Measurements from ENCODE around the gene TPSD1. TPM values are rescaled to one million over a fixed set of nuclear protein-coding genes. Genes with fewer than 3 reads are reported as not detected.

TPSD1 gene
- total and polyA plus RNA-seq, 2 experiments from 2014 or later: 0.17 TPM; not detected in 1

DNA sequence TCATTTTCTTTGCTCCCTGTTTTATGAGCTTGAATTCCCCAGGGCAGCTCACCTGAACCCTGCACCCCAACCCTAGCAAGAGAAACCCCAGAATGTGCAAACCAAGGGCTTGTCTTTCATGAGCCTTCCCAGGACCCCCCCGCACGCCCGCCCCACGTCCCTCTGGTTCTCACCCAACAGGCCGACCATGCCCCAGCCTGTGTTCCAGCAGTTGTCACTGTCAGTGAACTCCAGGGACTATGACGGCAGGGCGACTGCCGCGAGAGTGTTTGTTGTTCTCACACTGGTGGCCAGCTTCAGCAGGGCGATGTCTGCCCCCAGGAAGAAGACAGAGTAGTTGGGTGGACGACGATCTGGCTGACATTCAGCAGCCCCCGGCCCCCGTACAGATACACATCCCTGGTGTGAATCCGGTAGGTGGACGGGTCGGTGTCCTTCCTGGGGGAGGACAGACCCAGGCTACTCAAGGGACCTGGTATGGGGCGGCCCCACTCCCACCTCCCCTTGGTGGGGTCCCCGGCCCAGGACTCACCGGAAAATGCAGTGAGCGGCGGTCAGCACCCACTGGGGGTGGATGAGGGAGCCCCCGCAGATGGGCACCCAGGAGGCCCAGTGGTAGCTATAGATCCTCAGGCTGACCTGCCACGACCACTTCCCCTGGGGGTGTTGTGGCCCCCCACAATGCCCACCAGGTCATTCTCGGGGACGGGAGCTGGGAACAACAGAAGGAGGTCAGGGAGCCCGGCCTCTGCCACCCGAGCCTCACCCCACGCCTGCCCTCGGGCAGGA, 20.1 kb downstream of the TPSD1 start:
- H4K20me1 ChIP-seq (replicated peaks; ENCODE audit: insufficient read depth): no peaks in the 10 kb centered on the region
- no peaks in the 10 kb centered on the region for H3K79me2 ChIP-seq (replicated peaks; ENCODE audit: insufficient read depth)
- no peak for DNase-seq (ENCODE audit: low spot score)
- peaks cover 5% of the 10 kb centered on the region; the same call in 1 of the 3 replicates for H3K36me3 Mint-ChIP-seq (ENCODE audit: low read depth)
- no peak overlapping the region for H2AFZ ChIP-seq
- H3K4me1 ChIP-seq (ENCODE audit: insufficient read depth): peaks cover 6% of the 10 kb centered on the region; the same call in 1 of the 2 replicates
- TF ChIP-seq CREB1 (CRISPR knock-in tag; IDR thresholded peaks at IDR 0.05; ENCODE audit: low read depth) (no peak), STAT1 (IDR thresholded peaks at IDR 0.05; ENCODE audit: unreplicated experiment) (no peak), EZH2 (IDR thresholded peaks at IDR 0.05; ENCODE audit: low read depth, unreplicated experiment) (no peak), JUNB (IDR thresholded peaks at IDR 0.05; ENCODE audit: unreplicated experiment) (no peak), POLR2AphosphoS5 (IDR thresholded peaks at IDR 0.05; ENCODE audit: low read depth) (no peak)
- TF ChIP-seq, protein P1, sequence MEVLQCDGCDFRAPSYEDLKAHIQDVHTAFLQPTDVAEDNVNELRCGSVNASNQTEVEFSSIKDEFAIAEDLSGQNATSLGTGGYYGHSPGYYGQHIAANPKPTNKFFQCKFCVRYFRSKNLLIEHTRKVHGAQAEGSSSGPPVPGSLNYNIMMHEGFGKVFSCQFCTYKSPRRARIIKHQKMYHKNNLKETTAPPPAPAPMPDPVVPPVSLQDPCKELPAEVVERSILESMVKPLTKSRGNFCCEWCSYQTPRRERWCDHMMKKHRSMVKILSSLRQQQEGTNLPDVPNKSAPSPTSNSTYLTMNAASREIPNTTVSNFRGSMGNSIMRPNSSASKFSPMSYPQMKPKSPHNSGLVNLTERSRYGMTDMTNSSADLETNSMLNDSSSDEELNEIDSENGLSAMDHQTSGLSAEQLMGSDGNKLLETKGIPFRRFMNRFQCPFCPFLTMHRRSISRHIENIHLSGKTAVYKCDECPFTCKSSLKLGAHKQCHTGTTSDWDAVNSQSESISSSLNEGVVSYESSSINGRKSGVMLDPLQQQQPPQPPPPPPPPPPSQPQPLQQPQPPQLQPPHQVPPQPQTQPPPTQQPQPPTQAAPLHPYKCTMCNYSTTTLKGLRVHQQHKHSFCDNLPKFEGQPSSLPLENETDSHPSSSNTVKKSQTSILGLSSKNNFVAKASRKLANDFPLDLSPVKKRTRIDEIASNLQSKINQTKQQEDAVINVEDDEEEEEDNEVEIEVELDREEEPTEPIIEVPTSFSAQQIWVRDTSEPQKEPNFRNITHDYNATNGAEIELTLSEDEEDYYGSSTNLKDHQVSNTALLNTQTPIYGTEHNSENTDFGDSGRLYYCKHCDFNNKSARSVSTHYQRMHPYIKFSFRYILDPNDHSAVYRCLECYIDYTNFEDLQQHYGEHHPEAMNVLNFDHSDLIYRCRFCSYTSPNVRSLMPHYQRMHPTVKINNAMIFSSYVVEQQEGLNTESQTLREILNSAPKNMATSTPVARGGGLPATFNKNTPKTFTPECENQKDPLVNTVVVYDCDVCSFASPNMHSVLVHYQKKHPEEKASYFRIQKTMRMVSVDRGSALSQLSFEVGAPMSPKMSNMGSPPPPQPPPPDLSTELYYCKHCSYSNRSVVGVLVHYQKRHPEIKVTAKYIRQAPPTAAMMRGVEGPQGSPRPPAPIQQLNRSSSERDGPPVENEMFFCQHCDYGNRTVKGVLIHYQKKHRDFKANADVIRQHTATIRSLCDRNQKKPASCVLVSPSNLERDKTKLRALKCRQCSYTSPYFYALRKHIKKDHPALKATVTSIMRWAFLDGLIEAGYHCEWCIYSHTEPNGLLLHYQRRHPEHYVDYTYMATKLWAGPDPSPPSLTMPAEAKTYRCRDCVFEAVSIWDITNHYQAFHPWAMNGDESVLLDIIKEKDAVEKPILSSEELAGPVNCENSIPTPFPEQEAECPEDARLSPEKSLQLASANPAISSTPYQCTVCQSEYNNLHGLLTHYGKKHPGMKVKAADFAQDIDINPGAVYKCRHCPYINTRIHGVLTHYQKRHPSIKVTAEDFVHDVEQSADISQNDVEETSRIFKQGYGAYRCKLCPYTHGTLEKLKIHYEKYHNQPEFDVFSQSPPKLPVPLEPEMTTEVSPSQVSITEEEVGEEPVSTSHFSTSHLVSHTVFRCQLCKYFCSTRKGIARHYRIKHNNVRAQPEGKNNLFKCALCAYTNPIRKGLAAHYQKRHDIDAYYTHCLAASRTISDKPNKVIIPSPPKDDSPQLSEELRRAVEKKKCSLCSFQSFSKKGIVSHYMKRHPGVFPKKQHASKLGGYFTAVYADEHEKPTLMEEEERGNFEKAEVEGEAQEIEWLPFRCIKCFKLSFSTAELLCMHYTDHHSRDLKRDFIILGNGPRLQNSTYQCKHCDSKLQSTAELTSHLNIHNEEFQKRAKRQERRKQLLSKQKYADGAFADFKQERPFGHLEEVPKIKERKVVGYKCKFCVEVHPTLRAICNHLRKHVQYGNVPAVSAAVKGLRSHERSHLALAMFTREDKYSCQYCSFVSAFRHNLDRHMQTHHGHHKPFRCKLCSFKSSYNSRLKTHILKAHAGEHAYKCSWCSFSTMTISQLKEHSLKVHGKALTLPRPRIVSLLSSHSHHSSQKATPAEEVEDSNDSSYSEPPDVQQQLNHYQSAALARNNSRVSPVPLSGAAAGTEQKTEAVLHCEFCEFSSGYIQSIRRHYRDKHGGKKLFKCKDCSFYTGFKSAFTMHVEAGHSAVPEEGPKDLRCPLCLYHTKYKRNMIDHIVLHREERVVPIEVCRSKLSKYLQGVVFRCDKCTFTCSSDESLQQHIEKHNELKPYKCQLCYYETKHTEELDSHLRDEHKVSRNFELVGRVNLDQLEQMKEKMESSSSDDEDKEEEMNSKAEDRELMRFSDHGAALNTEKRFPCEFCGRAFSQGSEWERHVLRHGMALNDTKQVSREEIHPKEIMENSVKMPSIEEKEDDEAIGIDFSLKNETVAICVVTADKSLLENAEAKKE (CRISPR knock-in tag; IDR thresholded peaks at IDR 0.05): no peak
- TF ChIP-seq, protein P2, sequence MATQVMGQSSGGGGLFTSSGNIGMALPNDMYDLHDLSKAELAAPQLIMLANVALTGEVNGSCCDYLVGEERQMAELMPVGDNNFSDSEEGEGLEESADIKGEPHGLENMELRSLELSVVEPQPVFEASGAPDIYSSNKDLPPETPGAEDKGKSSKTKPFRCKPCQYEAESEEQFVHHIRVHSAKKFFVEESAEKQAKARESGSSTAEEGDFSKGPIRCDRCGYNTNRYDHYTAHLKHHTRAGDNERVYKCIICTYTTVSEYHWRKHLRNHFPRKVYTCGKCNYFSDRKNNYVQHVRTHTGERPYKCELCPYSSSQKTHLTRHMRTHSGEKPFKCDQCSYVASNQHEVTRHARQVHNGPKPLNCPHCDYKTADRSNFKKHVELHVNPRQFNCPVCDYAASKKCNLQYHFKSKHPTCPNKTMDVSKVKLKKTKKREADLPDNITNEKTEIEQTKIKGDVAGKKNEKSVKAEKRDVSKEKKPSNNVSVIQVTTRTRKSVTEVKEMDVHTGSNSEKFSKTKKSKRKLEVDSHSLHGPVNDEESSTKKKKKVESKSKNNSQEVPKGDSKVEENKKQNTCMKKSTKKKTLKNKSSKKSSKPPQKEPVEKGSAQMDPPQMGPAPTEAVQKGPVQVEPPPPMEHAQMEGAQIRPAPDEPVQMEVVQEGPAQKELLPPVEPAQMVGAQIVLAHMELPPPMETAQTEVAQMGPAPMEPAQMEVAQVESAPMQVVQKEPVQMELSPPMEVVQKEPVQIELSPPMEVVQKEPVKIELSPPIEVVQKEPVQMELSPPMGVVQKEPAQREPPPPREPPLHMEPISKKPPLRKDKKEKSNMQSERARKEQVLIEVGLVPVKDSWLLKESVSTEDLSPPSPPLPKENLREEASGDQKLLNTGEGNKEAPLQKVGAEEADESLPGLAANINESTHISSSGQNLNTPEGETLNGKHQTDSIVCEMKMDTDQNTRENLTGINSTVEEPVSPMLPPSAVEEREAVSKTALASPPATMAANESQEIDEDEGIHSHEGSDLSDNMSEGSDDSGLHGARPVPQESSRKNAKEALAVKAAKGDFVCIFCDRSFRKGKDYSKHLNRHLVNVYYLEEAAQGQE (IDR thresholded peaks at IDR 0.05; ENCODE audit: unreplicated experiment): no peak
- H3K4me3 ChIP-seq: no peak overlapping the region
- H3K9me3 Mint-ChIP-seq: no peaks in the 10 kb centered on the region; the same call in 1 of the 3 replicates
- no peaks in the 10 kb centered on the region for H3K9me2 ChIP-seq (ENCODE audit: insufficient read depth)
- ATAC-seq: no peak
- no peak overlapping the region for H3K4me3 Mint-ChIP-seq
- H3K36me3 ChIP-seq (ENCODE audit: insufficient read depth): no peaks in the 10 kb centered on the region
- peaks cover 11% of the 10 kb centered on the region for H3K27me3 Mint-ChIP-seq (ENCODE audit: insufficient read depth, low read depth, poor library complexity)
- peaks cover 2% of the 10 kb centered on the region for H3K4me1 Mint-ChIP-seq
- no peak overlapping the region for H3K4me2 ChIP-seq
- H3K27ac ChIP-seq (ENCODE audit: low read depth): no peak overlapping the region
- no peaks in the 10 kb centered on the region for H3K27me3 ChIP-seq (ENCODE audit: insufficient read depth)
- no peaks in the 10 kb centered on the region for H3F3A ChIP-seq (replicated peaks; ENCODE audit: low read depth)
- no peak overlapping the region for H3K27ac Mint-ChIP-seq
